GM18511 (cell line): ENCODE data around the gene ST6GALNAC5.

Source experiments
- ATAC-seq: cut with Tn5 transposase; IDR thresholded peaks from one replicate; pipeline ENCODE4 v1.9.1; 2021; ENCODE audit warnings: mild to moderate bottlenecking, moderate library complexity; ENCODE audit not compliant: unreplicated experiment

ST6GALNAC5 gene

DNA sequence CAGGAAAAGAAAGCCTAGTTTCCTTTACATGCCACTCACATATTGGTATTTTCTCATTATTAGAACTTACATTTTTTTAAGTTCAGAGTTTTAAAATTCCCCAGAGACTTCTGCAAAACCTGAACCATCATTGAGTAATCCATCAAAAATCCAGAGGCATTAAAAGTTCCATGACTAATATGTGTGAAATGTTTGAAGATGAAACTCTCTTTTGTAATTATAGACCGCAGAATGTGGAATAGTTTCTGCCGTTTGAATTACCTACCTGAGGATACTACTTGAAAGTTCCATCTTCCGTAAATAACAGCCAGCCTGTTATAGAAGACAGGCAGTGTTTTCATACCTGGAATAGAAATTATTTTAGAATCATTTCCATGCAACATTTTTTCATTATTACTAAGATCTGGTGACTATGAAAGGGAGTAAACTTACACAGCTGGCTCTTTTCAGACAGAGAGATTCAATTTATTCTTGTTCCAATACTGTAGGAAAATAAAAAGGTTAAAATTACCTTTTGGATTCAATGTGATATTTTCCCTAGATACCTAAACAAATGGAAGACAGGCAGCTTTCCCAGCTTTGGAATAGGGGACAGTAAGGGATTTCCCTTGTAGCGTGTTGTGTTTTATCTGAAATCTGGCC, 131.4 kb downstream of the ST6GALNAC5 start:
- no peak for ATAC-seq

GRCh38 chr1:77007675-77008074, 140.4 kb downstream of the ST6GALNAC5 start:
- no peak for ATAC-seq

DNA sequence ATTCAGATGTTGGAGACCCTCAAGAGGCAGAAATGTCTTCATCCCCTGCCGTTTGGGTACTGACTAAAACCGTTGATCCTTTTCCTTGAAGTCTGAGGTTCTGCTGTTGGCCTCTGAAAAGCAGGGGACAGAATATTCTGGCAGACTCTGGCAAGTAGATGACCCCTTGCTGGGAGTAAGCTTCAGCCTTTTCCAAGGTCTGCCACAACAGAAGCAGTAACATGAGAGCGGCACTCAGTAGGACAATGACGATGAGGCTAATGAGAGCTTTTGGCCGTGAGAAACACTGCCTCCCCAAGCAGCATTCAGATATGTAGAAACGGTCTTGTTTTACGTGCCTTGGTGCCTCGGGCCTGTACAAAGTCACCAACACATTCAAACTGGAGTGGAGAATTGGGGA, 143.7 kb downstream of the ST6GALNAC5 start:
- ATAC-seq = no peak

DNA sequence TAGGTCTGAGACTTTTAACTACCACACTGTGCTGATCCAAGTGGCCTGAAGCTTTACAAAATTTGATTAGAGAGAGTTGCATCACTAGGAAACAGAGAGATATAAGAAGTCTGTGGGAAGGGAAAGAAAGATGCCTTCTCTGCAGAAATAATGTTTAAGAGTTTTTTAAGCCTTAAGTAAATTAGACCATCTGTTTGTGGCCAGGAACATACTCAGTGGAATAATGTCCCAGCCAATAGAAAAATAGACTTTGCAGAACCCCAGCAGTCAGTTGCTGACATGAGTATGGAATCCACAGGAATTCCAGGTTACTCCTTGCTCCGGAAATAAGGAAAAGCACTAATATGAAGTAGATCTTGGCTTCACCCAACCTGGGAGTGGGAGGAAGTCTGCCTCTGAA, 144.8 kb downstream of the ST6GALNAC5 start:
- no peak for ATAC-seq

DNA sequence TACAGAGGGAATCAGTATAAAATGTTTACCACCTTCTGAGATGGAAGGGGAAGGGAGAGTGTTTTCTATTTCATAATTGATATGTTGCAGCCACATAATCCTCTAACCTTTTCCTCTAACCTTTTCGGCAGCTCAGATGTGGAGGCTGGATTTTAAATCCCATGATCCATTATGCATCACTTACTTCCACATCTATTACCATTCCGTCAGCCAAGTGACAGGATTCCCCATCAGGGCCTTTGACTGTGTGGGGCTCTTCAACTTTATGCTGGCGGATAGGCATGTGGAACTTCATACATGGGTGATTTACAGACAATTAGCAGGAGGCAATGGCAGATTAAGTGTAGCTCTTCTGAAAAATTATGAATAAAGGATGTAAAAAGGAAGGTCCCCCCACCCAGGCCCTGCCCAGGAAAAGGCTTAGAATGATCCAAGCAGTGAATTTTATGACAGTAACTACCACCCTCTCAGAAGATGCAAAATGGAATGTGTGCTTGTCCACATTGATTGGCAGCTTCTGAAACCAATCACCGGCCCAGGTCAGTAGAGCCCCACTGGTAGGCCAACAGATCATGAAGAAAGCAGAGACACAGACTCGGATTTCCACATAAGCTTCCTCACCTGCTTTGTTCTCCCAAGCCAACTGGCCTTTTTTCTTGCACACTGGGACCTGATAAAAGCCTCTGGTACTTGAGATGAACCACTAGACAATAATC, 147.0 kb downstream of the ST6GALNAC5 start:
- no peak for ATAC-seq

DNA sequence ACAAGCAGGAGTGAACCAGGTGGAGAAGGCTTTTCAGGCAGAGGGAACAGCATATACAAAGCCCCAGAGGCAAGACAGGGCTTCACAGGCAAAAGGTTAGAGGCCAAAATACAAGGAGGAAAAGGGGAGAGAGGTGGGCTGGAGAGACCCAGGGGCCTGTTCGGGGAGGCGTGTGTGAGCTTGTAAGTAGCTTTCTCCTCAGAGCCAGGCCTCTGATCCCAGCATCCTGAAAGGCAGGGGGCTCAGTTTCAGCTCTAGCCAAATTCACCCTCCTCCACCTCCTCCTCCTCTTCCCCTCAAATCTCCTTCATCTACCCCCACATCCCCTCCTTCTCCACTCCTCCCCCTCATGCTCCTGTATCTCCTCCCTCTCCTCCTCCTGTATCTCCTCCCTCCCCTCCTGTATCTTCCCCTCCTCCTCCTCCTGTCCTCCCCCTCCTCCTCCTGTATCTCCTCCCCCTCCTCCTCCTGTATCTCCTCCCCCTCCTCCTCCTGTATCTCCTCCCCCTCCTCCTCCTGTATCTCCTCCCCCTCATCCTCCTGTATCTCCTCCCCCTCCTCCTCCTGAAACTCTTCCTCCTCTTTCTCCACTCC, 148.6 kb downstream of the ST6GALNAC5 start:
- no peak for ATAC-seq

- no peak for ATAC-seq
Observed at GRCh38 chr1:77016386-77016985, 149.2 kb downstream of the ST6GALNAC5 start.

DNA sequence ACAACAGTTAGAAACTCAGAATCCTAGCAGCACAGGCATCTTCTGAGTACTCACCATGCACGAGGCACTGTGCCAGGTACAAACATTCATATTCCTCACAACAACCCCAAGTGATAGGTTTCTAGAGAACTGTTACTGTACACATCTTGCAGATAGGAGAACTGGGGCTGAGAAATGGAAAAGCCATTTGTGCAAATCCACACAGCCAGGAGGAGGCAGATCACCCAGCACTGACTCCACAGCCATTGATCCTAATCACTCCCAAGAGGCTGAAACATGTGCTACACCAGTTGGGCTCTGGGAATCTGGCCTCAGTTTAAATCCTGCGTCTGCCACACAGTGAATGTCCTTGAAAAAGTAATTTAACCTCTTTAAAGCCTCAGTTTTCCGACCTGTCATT, 151.0 kb downstream of the ST6GALNAC5 start:
- ATAC-seq = no peak

DNA sequence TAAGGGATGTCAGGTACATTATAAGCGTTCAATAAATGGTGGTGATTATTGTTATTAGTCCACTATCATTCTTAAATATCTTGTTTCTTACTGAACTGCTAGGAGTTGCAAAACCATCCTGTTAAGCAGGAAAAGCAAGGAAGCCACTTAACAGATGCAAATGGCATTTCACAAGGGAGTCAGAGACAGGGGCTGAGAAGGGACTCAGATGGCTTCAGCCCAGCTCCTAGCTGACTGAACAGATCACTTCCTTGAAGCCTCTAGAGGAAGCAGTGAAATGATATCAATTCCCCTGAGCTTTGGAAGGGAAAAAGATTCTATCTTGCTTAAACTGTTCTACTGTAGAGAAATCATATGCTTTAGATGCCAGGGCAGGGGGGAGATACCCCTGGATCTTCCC, 151.5 kb downstream of the ST6GALNAC5 start:
- ATAC-seq = no peak

GRCh38 chr1:77021732-77022131, 154.5 kb downstream of the ST6GALNAC5 start:
- ATAC-seq = no peak

GRCh38 chr1:77024500-77024899, 157.2 kb downstream of the ST6GALNAC5 start:
- ATAC-seq = no peak

DNA sequence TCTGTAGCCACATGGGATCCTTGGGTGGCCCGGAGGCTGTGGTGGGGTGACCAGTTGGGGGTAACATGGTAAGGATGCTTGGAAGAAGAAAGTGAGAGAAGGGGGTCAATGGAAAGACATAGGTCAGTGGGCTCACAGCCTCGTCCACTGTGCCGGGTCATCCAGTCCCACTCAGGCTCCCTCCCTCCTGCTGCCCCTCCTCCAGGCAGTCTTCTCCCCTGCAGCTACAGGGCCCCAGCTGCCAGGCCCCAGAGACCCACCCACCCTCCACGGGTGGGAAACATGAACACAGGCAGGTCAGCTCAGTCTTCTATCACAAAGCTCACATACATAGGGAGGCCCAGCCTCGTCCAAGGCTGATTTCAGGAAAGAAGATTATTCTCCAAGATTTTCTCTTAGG, 158.3 kb downstream of the ST6GALNAC5 start:
- ATAC-seq = no peak

GRCh38 chr1:77026135-77026534, 158.9 kb downstream of the ST6GALNAC5 start:
- no peak for ATAC-seq

DNA sequence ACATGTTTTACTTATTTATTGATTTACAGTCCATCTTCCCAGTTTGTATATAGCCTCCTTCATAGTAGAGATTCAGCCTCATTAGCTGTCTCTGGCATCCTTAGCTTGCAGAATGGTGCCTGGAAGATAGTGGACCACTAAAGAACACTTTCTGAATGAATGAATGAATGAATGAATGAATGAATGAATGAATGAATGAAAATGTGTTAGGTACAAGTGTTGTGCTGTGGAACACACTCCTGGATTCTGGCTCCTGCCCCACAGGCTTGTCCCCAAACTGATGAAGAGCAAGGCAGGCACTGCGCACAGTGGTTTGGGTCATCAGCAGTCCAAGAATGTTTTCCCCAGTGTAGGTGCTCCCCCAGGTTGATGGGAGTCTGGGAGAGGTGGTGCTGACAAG, 159.4 kb downstream of the ST6GALNAC5 start:
- ATAC-seq = no peak

- no peak for ATAC-seq
Observed at GRCh38 chr1:77027847-77028246, 160.6 kb downstream of the ST6GALNAC5 start.

DNA sequence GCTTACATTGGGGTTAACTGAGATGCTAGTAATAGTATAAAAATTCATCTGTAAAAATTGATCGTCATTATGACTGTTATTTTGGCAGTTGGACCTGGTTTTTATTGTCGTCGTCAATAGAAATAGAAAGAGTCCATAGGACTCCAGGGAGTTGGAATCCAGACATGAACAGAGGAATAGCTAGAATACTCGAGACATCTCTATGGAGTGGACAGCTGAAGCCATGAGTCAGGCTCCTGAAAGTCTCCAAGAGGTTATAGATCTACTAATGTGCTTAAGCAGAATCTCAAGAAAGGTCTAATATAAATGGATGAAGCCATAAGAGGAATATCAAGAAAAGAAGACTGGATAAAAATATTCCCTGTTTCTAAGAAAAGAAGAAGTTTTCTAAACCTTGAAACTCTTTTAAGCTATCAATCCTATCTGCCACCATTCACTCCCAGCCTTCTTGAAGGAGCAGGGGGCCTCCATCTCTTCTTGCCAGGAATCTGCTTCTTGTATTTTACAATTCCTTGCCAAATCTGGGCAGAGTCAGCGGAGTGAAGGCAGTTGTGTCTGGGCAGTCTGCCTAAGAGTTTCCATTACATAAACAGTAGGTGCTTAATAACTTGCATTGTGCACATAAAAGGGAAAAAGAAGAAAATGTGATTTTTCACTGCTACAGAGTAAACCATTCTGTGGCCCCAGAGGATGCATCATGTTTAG, 163.3 kb downstream of the ST6GALNAC5 start:
- ATAC-seq = no peak

GRCh38 chr1:77031106-77031662, 163.9 kb downstream of the ST6GALNAC5 start:
- peak; percentile 45 for ATAC-seq

DNA sequence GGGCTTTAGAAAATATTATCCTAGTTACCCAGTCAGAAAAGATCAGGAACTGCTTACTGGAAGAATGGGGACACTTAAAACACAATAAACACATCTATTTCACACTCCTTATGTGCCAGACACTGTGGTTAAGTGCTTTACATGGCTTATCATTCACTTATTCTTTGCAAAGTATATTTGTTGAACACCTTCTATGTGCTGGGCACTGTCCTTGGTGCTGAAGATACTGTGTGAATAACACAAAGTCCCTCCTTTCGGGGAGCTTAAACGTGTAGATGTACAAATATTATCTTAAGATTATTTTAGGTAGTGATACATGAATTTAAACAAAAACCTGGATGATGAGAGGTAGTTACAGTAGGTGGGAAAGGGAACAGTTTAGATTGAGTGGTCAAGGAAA, 169.3 kb downstream of the ST6GALNAC5 start:
- ATAC-seq = no peak

- ATAC-seq = no peak
Observed at GRCh38 chr1:77037038-77037437, 169.8 kb downstream of the ST6GALNAC5 start.

DNA sequence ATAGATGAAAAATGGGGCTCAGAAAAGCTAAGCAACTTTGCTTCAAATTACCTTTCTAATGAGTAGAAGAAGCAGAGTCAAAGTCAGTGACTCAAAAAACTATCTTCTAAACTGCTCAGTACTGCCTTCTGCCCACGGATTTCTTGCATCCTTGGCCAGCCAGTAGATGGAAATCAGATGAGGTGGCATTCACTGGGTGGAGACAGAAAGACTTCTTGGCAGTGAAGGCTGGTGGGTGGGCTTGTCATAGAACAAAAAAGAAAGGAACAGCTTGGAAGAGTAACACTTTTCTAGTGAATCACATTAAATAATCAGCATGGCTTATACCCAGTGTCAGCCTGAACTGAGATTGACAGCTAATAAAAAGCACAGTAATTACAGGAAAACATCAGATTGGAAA, 170.7 kb downstream of the ST6GALNAC5 start:
- ATAC-seq = no peak

DNA sequence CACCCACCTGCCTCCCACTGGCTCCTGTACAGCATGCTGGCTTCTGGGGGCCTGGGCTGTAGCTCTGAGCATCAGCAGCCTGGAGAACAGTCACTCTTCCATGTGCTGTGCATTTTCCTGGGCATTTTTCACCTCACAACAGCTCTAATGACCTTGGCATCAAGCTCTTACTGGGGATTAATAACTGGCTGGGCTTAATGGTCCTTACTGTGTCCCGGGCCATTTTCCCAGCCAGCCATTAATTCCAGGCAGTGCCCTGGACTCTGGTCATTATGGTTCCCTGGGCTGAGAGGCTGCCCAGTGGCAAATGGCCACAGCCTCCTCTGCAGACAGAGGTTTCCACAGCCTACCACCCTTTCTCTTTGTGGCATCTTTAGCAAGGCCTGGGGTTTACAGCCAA, 171.8 kb downstream of the ST6GALNAC5 start:
- ATAC-seq = no peak
